Prostate gland (tissue), 2 donors: ENCODE data around the gene WDR38. TPM values are rescaled to one million over a fixed set of nuclear protein-coding genes. Genes with fewer than 3 reads are reported as not detected.

Experiments used
- DNase-seq: peaks from one replicate; pipeline ENCODE4 v3.0.0-alpha.2; 2019; ENCODE audit warnings: low spot score
- H3K27ac ChIP-seq, 2 donors: fragments of 200-600 bp; sonication (generic); 2 replicates each; pipeline ENCODE4 v1.5.1; 2017 to 2019
- H3K27me3 ChIP-seq: fragments of 200-600 bp; sonication (generic); replicated peaks from 2 replicates; pipeline ENCODE4 v1.5.1; 2019; ENCODE audit not compliant: insufficient read depth
- H3K36me3 ChIP-seq, 2 donors: fragments of 200-600 bp; sonication (generic); 1 replicate in 1 of 2; 2 replicates in 1 of 2; pipeline versions ENCODE4 v1.5.1 to v1.8.1; 2017 to 2019
- H3K4me1 ChIP-seq: fragments of 200-600 bp; sonication (generic); replicated peaks from 2 replicates; pipeline ENCODE4 v1.5.1; 2019
- H3K4me3 ChIP-seq, 2 donors: fragments of 200-600 bp; sonication (generic); 2 replicates each; pipeline ENCODE4 v1.5.1; 2017 to 2019
- H3K9me3 ChIP-seq: fragments of 200-600 bp; sonication (generic); 2 replicates; pipeline ENCODE4 v1.5.1; 2017
- CTCF ChIP-seq, 4 experiments: fragments of 200-600 bp in 2 of 4; fragments of 450-650 bp in 2 of 4; sonication (generic) in 2 of 4; IDR thresholded peaks; 1 replicate in 3 of 4; 2 replicates in 1 of 4; pipeline ENCODE4 v1.5.1; 2016 to 2019; ENCODE audit warnings: antibody characterized with exemption in 4 of 4, mild to moderate bottlenecking in 2 of 4, moderate library complexity in 2 of 4
- POLR2A ChIP-seq: fragments of 450-650 bp; IDR thresholded peaks from one replicate; pipeline ENCODE4 v1.6.1; 2016; ENCODE audit warnings: antibody characterized with exemption, mild to moderate bottlenecking
- POLR2AphosphoS5 ChIP-seq: sonication (generic); formaldehyde crosslinking; IDR thresholded peaks from one replicate; pipeline ENCODE4 v1.6.1; 2017; ENCODE audit warnings: antibody characterized with exemption
- WGBS: methylation state at CpG from one replicate; pipeline ENCODE4 v1.1.5; 2018; 5-methylcytosine and 5-hydroxymethylcytosine counted together
- intact Hi-C: fragments of 100-400 bp; cut with DNase I; formaldehyde crosslinking; loops from one replicate; pipeline ENCODE4 v1.14.2; 2022
- total RNA-seq, 2 donors: library from RNA; depleted of rRNA; stranded (reverse); fragments of >200 nt; gene quantifications; one replicate each; pipeline ENCODE4 v1.1.0, GENCODE V29; 2016

WDR38 gene
- total RNA-seq, 2 donors from 2014 or later = not detected

- peak overlapping the region; percentile 71 to 81 for H3K4me3 ChIP-seq
- DNase-seq = no peak
- 9% methylated on average over 12 of the region's 12 CpGs for WGBS
- H3K36me3 ChIP-seq = peaks cover 8 to 20% of the 10 kb centered on the region in 2 donors
- peak overlapping the region; percentile 67 to 84 for H3K27ac ChIP-seq
- peaks cover 9% of the 10 kb centered on the region for H3K4me1 ChIP-seq
- TF ChIP-seq CTCF (IDR thresholded peaks at IDR 0.05) = no peak
- no peak for TF ChIP-seq POLR2AphosphoS5
- no peak for TF ChIP-seq POLR2A
- no peaks in the 10 kb centered on the region for H3K27me3 ChIP-seq
- no peaks in the 10 kb centered on the region for H3K9me3 ChIP-seq
- intact Hi-C loops = loop anchor here (5.0 to 10.0 kb wide), 2 partner anchors 84 to 282 kb away; partner anchors contain the start of genes GOLGA1 and SCAI
Measured at GRCh38 chr9:124860582-124861341, 7.5 kb downstream of the WDR38 start.

- Histone ChIP-seq H3K36me3 (peaks cover 8 to 20% of the 10 kb centered on the region in 2 donors), H3K4me3 (peak within 1 kb of the TSS; percentile 71 to 81), H3K9me3 (no peaks in the 10 kb centered on the region), H3K4me1 (peaks cover 9% of the 10 kb centered on the region), H3K27me3 (no peaks in the 10 kb centered on the region), H3K27ac (peak within 1 kb of the TSS; percentile 67 to 84)
- under 1% methylated on average over 81 of the region's 92 CpGs for WGBS
- DNase-seq = peak; percentile 94
- TF ChIP-seq CTCF (IDR thresholded peaks at IDR 0.05) (peak in 3 of 4 experiments; percentile 23 to 45 (median 35)), POLR2AphosphoS5 (peak; percentile 92), POLR2A (peak; percentile 85)
- intact Hi-C loops = loop anchor here (5.0 to 10.0 kb wide), 2 partner anchors 83 to 281 kb away; partner anchors contain the start of genes GOLGA1 and SCAI
Measured at GRCh38 chr9:124861342-124862229, 8.3 kb downstream of the WDR38 start, which contains the start of the genes ARPC5L and RPL35. TSS of gene ARPC5L (plus strand) at chr9:124862130. CDS start at chr9:124869291, 7,161 bp downstream. TSS of gene RPL35 (minus strand) at chr9:124861957. CDS start at chr9:124861912, 45 bp downstream.

GRCh38 chr9:124863371-124863871 lies 10.2 kb downstream of the WDR38 start:
- H3K4me1 ChIP-seq = peaks cover 9% of the 10 kb centered on the region
- peaks cover 0 to 9% of the 10 kb centered on the region in 2 donors for H3K36me3 ChIP-seq
- no peak overlapping the region for H3K4me3 ChIP-seq
- no peaks in the 10 kb centered on the region for H3K27me3 ChIP-seq
- H3K27ac ChIP-seq = peak overlapping the region; percentile 67 to 84
- intact Hi-C loops = loop anchor here (5.0 to 10.0 kb wide), 2 partner anchors 81 to 279 kb away; partner anchors contain the start of genes GOLGA1 and SCAI
- TF ChIP-seq POLR2AphosphoS5 (peak; percentile 72), POLR2A (peak; percentile 17), CTCF (IDR thresholded peaks at IDR 0.05) (no peak)
- 35% methylated on average over 7 of the region's 7 CpGs for WGBS
- DNase-seq = peak; percentile 49
- no peaks in the 10 kb centered on the region for H3K9me3 ChIP-seq

- Histone ChIP-seq H3K27me3 (no peaks in the 10 kb centered on the region), H3K9me3 (no peaks in the 10 kb centered on the region), H3K27ac (peak overlapping the region; percentile 87), H3K4me1 (peaks cover 11% of the 10 kb centered on the region), H3K36me3 (no peaks in the 10 kb centered on the region), H3K4me3 (peak overlapping the region; percentile 96 to 98)
- intact Hi-C loops = loop anchor here (10.0 kb wide), 1 partner anchor 76 kb away; the partner anchor contains the start of gene GOLGA1
- DNase-seq = peak; percentile 80
- TF ChIP-seq POLR2AphosphoS5 = peak; percentile 93
- TF ChIP-seq CTCF (IDR thresholded peaks at IDR 0.05) = peak in 1 of 4 experiments; percentile 11
- TF ChIP-seq POLR2A = peak; percentile 92
- WGBS = under 1% methylated on average over 82 of the region's 101 CpGs
Measured at GRCh38 chr9:124868511-124869465, 15.5 kb downstream of the WDR38 start.
